ENCODE results near the gene OR51B2.

GRCh38 chr11:5276697-5277096 is 47.4 kb downstream of the OR51B2 start:
- TF ChIP-seq CTCF (conservative IDR thresholded peaks at IDR 0.05), result no peak
- no peak for TF ChIP-seq ZFX (IDR thresholded peaks at IDR 0.05)

Measured in C4-2B (cell line).